PC-9 (cell line): Measurements from ENCODE around the gene SPECC1L. TPM values are rescaled to one million over a fixed set of nuclear protein-coding genes. Genes with fewer than 3 reads are reported as not detected.

Source experiments
- BruUV-seq: library from RNA; stranded (reverse); fragments of 400-500 nt; replicated peaks from 2 replicates; lab custom pipeline; 2021; lab: Mats Ljungman, UMichigan
- CTCF ChIA-PET: fragments of 300-600 bp; sonication (Branson Sonifier 250); formaldehyde crosslinking; loops from one replicate; lab custom pipeline; 2022; ENCODE audit warnings: antibody characterized with exemption; lab: Charles Lee
- POLR2A ChIA-PET: fragments of 300-600 bp; sonication (Branson Sonifier 250); formaldehyde crosslinking; loops from one replicate; lab custom pipeline; 2022; ENCODE audit warnings: antibody characterized with exemption; ENCODE audit not compliant: unreplicated experiment; lab: Charles Lee
- DNase-seq, 2 experiments: peaks; one replicate each; pipeline versions ENCODE4 v3.0.0 to v3.0.0-alpha.2; 2015 to 2022; ENCODE audit warnings: mixed read lengths in 1 of 2
- H2AFZ ChIP-seq: fragments of 200-600 bp; sonication (generic); 2 replicates; pipeline ENCODE4 v1.8.1; 2017; ENCODE audit warnings: antibody characterized with exemption
- H3F3A ChIP-seq: fragments of 200-600 bp; sonication (generic); 2 replicates; pipeline ENCODE4 v1.8.1; 2017; ENCODE audit warnings: antibody characterized with exemption, mild to moderate bottlenecking, low read depth; ENCODE audit not compliant: insufficient read depth
- H3K27ac ChIP-seq: fragments of 200-600 bp; sonication (generic); 2 replicates; pipeline ENCODE4 v1.6.1; 2016; ENCODE audit warnings: mixed run types
- H3K27me3 ChIP-seq: fragments of 200-600 bp; sonication (generic); 2 replicates; pipeline ENCODE4 v1.6.1; 2016; ENCODE audit warnings: low read depth, mixed run types; ENCODE audit not compliant: insufficient read depth
- H3K36me3 ChIP-seq: fragments of 200-600 bp; sonication (generic); 2 replicates; pipeline ENCODE4 v1.6.1; 2016; ENCODE audit warnings: low read depth, mixed run types
- H3K4me1 ChIP-seq: fragments of 200-600 bp; sonication (generic); replicated peaks from 2 replicates; pipeline ENCODE4 v1.6.1; 2016; ENCODE audit warnings: mixed run types; ENCODE audit not compliant: insufficient read depth
- H3K4me2 ChIP-seq: fragments of 200-600 bp; sonication (generic); 2 replicates; pipeline ENCODE4 v1.6.1; 2017; ENCODE audit warnings: mixed run types
- H3K4me3 ChIP-seq: fragments of 200-600 bp; sonication (generic); 2 replicates; pipeline ENCODE4 v1.6.1; 2016; ENCODE audit warnings: mixed run types
- H3K79me2 ChIP-seq: fragments of 200-600 bp; sonication (generic); 2 replicates; pipeline ENCODE4 v1.6.1; 2017; ENCODE audit warnings: low read depth, mixed run types
- H3K9me2 ChIP-seq: fragments of 200-600 bp; sonication (generic); 2 replicates; pipeline ENCODE4 v1.8.1; 2017; ENCODE audit warnings: mild to moderate bottlenecking; ENCODE audit not compliant: insufficient read depth
- H3K9me3 ChIP-seq: fragments of 200-600 bp; sonication (generic); 2 replicates; pipeline ENCODE4 v1.8.1; 2016; ENCODE audit warnings: low read depth; ENCODE audit not compliant: insufficient read depth
- H4K20me1 ChIP-seq: fragments of 200-600 bp; sonication (generic); 2 replicates; pipeline ENCODE4 v1.8.1; 2017; ENCODE audit not compliant: insufficient read depth
- EZH2 ChIP-seq: fragments of 200-600 bp; sonication (generic); IDR thresholded peaks from 2 replicates; pipeline ENCODE4 v1.8.0; 2017; ENCODE audit warnings: antibody characterized with exemption, low read depth
- intact Hi-C: fragments of 100-400 bp; cut with micrococcal nuclease; formaldehyde crosslinking; loops from one replicate; pipeline ENCODE4 v1.10.0; 2022; ENCODE audit not compliant: unreplicated experiment
- total RNA-seq: library from RNA; stranded (reverse); gene quantifications from 2 replicates; pipeline ENCODE4 v1.2.3, GENCODE V29; 2021
- TF ChIP-seq, protein P1 (sequence below): fragments of 200-600 bp; sonication (generic); conservative IDR thresholded peaks from 2 replicates; pipeline ENCODE4 v1.6.1; 2017; ENCODE audit warnings: mixed run types, antibody characterized with exemption, mild to moderate bottlenecking, moderate library complexity

Gene SPECC1L
- total RNA-seq, 1 experiment from 2014 or later: 38.9 TPM

- no peaks in the 10 kb centered on the region for H3K79me2 ChIP-seq
- intact Hi-C loops: no loop called here
- no peaks in the 10 kb centered on the region for H3K36me3 ChIP-seq
- H2AFZ ChIP-seq: no peak overlapping the region
- H3K9me3 ChIP-seq: no peaks in the 10 kb centered on the region
- H3K27ac ChIP-seq: no peak overlapping the region
- no TSS peak for BruUV-seq
- H3K4me3 ChIP-seq: no peak overlapping the region
- ChIA-PET POLR2A (no interaction called here), CTCF (interaction anchor here (0.7 kb wide), 1 partner anchor 109 kb away, joined by 3 read pairs; no protein-coding TSS in a partner anchor)
- H3K9me2 ChIP-seq: no peaks in the 10 kb centered on the region
- no peaks in the 10 kb centered on the region for H3K4me1 ChIP-seq
- TF ChIP-seq, protein P1, sequence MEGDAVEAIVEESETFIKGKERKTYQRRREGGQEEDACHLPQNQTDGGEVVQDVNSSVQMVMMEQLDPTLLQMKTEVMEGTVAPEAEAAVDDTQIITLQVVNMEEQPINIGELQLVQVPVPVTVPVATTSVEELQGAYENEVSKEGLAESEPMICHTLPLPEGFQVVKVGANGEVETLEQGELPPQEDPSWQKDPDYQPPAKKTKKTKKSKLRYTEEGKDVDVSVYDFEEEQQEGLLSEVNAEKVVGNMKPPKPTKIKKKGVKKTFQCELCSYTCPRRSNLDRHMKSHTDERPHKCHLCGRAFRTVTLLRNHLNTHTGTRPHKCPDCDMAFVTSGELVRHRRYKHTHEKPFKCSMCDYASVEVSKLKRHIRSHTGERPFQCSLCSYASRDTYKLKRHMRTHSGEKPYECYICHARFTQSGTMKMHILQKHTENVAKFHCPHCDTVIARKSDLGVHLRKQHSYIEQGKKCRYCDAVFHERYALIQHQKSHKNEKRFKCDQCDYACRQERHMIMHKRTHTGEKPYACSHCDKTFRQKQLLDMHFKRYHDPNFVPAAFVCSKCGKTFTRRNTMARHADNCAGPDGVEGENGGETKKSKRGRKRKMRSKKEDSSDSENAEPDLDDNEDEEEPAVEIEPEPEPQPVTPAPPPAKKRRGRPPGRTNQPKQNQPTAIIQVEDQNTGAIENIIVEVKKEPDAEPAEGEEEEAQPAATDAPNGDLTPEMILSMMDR: no peak
- no peak for TF ChIP-seq EZH2
- no peaks in the 10 kb centered on the region for H3K27me3 ChIP-seq
- H3F3A ChIP-seq: no peaks in the 10 kb centered on the region; the same call in none of the 2 replicates
- DNase-seq: no peak
- no peak overlapping the region for H3K4me2 ChIP-seq
- no peaks in the 10 kb centered on the region; the same call in 1 of the 2 replicates for H4K20me1 ChIP-seq
These were observed 146.6 kb downstream of the SPECC1L start for GRCh38 chr22:24417200-24417599.

DNA sequence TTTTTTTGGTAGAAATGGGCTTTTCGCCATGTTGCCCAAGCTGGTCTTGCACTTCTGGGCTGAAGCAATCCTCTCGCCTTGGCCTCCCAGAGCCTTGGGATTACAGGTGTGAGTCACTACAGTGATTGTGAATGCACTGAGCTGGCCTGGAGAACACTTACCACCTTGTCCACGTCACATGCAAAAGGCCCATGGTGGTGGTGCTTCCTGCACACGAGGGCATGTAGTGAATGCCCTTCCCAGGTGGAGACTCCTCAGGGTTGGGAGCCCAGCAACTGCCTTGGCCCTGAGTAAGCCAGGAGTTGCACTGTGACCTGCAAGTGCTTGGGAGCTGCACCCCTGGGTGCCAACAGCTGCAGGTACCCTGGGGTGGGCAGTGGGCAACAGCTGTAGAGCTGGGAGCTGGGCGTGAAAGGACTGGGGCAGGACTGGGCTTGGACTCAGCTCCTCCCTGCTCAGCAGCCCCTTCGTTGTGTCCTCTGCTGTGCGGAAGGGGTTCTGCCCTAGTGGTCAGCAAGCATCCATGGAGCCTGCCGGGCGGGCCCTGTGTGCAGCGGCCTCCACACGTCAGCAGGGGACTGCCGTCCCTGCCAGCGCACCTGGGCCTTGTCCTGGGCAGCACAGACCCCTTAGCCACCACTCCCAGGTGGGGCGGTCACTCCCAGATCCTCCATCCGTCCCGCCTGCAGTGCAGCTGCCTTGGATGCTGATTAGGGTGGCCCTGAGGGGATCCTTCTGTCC, 147.4 kb downstream of the SPECC1L start:
- BruUV-seq: no TSS peak
- H3K36me3 ChIP-seq: no peaks in the 10 kb centered on the region
- H3K9me2 ChIP-seq: no peaks in the 10 kb centered on the region
- no peaks in the 10 kb centered on the region for H3K27me3 ChIP-seq
- TF ChIP-seq, protein P1: no peak
- no peak for DNase-seq
- no peak overlapping the region for H3K4me2 ChIP-seq
- peaks cover 5% of the 10 kb centered on the region for H3F3A ChIP-seq
- intact Hi-C loops: no loop called here
- ChIA-PET CTCF (interaction anchor here (0.7 kb wide), 1 partner anchor 15 kb away, joined by 3 read pairs; no protein-coding TSS in a partner anchor), POLR2A (no interaction called here)
- no peaks in the 10 kb centered on the region for H3K9me3 ChIP-seq
- no peak overlapping the region for H2AFZ ChIP-seq
- H4K20me1 ChIP-seq: no peaks in the 10 kb centered on the region; the same call in 1 of the 2 replicates
- no peaks in the 10 kb centered on the region for H3K4me1 ChIP-seq
- H3K79me2 ChIP-seq: no peaks in the 10 kb centered on the region
- no peak overlapping the region for H3K27ac ChIP-seq
- no peak overlapping the region for H3K4me3 ChIP-seq

GRCh38 chr22:24418786-24419474, 148.3 kb downstream of the SPECC1L start:
- CTCF ChIA-PET: no interaction called here
- TF ChIP-seq, protein P1: no peak
- no peak for TF ChIP-seq EZH2
- Histone ChIP-seq H2AFZ (no peak overlapping the region), H3K9me2 (no peaks in the 10 kb centered on the region), H3K4me1 (no peaks in the 10 kb centered on the region), H3F3A (peaks cover 5% of the 10 kb centered on the region), H3K9me3 (no peaks in the 10 kb centered on the region), H3K27ac (no peak overlapping the region), H4K20me1 (no peaks in the 10 kb centered on the region; the same call in 1 of the 2 replicates), H3K27me3 (no peaks in the 10 kb centered on the region), H3K79me2 (no peaks in the 10 kb centered on the region), H3K36me3 (no peaks in the 10 kb centered on the region), H3K4me2 (no peak overlapping the region), H3K4me3 (no peak overlapping the region)
- POLR2A ChIA-PET: no interaction called here
- no peak for DNase-seq
- BruUV-seq: no TSS peak
- intact Hi-C loops: no loop called here
